Measurements from ENCODE around the gene PARN.

PARN gene

DNA sequence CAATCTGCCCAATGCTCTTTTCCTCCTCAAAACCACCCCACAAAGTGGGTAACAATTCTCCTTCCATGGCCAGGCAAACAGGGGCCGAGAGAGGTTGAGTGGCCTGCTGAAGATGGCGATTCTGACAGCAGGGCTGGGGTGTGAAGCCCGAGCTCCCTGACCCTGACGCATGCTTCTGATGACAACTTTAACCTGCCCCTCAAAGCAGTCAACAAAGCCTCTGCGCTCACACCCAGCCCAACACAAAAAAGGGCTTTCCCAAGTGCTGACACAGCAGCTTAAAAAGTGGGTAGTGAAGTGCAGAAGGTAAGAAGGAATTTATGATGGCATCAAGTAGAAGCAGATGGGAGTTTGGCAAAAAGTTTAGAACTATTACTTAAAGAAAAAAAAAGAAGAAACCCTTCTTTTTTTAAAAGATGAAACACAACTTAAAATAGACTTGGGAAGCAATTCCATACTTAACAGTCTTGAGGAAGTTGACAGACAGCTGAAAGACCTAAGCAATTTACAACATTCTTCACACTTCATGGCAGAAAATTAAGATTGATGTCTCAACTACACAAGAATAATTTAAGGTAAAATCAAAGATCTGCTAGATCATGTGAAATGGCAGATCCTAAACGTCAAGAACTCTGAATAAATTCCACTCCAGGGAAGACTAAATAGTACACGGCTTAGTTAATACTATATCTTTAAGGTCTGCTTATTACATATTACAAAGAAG, 133.9 kb downstream of the PARN start:
- no peak for DNase-seq

DNA sequence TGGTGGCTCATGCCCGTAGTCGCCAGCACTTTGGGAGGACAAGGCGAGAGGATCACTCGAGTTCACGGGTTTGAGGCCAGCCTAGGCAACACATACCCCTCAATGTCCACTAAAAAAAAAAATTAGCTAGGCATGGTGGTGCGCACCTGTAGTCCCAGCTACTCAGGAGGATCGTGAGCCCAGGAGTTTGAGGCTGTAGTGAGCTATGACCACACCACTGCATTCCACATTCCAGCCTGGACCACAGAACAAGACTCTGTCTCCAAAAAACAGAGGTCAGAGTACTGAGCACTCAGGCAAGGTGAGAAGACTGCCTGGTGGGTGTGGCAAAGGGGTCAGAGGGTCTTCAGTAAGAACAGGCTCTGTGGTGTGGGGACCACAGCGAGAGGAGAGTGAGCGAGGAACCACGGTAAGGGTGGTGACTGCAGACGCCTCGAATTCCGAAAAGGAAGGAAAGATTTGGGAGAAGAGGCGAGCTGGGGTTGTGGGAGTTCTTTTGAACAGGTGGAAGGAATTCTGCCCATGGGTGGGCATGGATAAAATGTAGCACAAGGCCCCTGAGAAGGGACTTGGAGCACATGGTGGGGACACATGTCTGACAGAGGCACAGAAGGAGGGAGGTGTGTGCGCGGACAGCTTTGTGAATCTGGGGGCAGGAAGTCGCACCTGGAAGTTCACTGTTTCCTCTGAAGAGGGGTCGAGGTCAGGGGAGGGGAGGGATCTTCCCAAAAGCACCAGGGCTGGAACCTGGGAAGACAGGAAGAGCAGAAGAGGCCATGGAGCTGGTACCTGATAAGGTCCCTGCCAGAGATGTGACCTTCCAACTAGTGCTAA, 134.6 kb downstream of the PARN start:
- no peak for DNase-seq

DNA sequence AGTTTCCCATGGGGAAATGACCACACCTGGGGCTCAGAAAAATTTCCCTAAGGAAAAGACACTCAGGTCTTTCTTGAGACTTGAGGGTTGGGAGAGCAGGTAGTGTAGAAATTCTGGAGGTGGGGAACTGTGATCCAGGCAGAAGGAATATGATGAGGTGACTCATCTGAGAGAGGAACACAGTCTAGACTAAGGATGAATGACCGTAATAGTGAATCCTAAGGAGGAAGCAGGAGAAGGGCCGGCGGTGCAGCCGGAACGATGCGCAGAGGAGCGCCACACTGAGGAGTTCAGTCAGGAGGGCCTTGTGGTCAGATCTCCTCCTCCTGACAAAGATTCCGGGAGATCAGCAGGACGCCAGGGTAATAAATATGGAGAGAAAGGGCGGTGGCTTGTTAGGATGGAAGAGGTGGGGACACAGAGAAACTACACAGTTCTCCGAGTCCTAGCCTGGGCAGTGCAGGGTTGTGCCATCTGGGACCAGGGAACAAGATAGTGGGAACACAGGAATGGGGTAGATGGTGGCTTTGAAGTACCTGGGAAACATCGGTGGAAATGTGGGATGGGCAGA, 135.6 kb downstream of the PARN start:
- DNase-seq = no peak

DNA sequence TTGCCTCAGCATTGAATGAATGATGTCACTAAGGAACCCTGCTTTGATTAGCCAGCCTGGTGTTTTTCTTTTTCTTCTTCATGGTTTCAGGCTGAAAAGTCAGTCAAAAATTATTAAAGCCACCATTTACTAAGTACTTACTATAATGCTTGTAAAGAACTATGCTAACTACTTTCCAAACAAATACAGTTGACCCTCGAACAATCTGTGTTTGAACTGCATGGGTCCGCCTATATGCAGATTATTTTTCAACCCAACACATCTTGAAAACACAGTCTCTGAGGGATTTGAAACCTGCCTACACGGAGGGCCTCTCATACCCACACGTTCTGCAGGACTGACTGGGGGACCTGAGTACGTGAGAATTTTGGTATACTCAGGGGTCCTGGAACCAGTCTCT, 136.3 kb downstream of the PARN start:
- no peak for DNase-seq

DNA sequence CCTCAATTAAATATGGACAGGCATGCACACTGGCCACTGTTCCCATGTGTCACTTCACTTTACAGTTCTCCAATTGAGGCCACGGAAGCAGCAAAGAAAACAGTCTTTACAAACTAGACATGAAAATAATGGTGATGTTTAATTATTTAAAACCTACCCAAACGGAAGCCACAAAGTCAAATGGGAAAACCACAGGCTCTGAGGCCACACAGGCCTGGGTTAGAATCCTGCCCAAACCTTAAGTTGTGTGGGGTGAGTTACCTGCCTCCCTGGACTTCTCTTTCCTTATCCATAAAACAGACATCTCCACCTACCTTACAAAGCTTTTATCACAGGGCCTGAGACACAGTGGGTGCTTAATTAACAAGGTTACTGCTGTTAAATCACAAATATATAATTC, 137.4 kb downstream of the PARN start:
- no peak for DNase-seq

DNA sequence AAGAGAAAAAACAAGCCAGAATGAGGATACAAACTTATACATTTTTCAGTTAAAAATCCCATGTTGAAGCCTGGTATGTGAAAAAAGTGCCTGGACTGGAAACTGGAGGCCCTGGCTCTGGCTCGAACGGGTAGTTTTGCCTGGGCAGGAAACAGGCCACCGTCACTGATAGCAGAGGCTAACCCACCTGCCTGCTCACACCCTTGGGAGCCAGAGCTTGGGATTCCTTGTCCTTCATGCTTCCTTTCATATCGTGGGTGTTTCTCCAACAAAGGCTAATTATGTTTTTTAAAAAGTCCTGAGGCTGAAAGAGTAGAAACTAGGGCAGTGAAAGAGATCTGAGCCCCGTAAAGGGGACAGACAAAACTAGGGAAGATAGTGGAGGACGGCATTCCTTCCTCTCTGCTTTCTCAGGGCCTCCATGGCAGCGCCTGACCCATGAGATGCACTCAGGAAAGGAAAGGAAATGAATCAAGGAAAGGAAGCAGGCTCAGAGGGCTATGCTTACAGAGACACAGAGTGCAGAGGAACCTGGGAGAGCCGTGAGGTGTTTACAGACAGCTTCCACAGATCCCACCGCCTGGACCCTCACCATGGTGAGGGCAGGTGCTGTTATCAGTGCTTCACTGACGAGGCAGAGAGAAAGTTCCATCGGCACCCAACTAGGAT, 138.1 kb downstream of the PARN start:
- no peak for DNase-seq

DNA sequence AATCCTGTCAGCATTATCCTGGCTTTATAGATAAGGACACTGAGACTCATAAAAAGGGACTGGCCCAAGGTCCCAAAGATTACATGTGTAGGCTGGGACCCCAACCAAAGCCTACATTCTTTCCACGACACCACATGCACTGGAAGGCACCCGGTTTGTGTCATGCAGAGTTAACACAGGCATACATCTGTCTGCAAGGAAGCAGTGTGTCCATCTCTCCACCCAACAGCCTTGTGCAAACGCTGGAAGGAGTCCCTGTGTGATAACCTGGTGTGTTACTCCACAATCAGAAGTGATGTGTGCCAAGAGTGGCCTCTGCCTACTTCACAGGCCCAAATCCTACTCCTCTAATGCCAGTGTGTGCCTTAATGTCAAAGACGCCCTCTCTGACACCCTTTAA, 139.8 kb downstream of the PARN start:
- no peak for DNase-seq

DNA sequence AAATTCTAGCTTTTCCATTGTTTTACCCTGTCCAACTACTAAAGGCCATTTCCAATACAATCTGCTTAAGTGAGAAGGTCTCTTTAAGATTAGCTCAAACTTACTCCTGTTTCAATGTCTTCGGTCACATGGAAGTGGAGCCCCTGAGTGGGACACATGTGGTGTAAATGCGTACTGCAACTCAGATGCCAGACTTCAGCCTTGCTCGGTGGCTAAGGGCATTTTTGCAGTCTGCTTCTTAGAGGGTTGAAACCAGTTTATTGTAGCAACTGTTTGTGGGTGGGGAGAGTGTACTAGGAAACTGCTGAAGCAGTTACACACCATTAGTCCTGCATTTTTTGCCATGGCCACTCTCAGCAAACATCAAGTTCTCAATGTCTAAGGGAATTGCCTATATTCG, 140.6 kb downstream of the PARN start:
- DNase-seq = no peak

DNA sequence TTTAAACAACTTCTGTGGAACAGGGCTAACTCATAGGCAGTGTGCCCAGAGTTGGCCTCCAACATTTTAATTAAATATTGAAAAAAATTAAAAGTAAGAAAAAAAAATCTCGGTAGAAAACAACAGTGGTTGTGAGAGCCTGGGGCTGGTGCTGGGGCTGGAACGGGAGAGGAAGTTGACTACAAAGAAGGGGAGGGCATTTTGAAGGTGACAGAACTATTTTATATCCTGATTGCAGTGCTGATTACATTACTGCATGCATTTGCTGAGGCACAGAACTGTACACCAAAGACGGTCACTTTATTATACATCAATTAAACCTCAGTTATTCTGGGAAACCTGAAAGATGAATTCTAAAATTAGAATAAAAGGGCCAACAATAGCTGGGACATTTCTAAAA, 142.5 kb downstream of the PARN start:
- DNase-seq = no peak

DNA sequence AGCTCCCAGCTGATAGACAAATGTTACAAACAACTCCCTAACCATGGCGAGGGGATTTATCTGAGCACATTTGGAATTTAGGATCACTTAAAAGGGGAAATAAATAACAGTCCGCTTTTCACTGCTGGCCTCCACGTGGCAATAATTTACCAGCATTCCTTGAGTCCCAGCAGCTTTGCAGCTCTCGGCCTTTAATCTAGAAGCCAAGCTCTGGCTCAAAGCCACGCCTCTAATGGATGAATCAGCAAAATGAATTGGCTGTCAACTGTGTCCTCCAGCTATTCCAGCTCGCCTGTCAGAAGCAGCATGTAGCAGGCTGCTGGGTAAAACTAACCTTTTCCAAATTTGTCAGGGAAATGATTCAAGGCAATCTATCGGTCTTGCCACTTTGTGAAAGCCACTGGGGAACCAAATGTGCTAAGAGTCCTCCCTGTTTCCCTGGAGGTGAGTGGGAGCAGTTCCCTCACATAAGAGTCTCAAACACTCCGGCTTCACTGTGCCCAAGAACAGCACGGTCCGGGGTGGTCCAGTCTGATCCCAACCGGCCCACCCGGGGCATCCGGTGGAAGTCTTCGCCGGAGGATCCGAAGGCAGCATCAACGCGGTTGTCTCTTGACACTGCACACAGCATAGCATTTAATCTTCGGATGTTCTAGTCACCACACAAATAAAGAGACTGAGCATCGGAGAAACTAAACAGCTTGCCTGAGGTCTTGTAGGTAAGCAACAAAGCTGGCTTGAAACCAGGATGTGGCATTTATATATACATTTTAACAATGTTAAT, 143.3 kb downstream of the PARN start:
- DNase-seq = peak; percentile 71 to 82

DNA sequence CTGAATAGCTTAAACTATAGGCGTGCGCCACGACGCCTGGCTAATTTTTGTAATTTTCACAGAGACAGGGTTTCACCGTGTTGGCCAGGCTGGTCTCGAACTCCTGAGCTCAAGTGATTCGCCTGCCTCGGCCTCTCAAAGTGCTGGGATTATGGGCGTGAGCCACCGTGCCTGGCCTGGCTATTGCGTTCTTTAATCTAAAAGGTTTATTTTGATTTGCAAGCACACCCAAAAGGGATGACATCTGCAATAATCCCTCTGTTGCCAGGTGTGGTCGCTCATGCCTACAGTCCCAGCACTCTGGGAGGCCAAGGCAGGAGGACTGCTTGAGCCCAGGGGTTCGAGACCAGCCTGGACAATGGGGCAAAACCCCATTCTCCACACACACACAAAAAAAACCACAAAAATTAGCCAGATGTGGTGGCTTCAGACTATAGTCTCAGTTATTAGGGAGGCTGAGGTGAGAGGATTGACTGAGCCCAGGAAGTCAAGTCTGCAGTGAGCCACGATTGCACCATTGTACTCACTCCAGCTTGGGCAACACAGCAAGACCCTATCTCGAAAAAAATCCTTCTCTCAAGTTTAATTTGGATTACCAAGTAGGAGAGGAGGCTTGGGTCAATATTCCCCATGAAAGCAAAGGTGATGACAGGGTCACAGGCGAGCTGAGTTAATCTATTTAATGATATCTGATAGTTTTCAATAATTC, 144.1 kb downstream of the PARN start:
- no peak for DNase-seq

DNA sequence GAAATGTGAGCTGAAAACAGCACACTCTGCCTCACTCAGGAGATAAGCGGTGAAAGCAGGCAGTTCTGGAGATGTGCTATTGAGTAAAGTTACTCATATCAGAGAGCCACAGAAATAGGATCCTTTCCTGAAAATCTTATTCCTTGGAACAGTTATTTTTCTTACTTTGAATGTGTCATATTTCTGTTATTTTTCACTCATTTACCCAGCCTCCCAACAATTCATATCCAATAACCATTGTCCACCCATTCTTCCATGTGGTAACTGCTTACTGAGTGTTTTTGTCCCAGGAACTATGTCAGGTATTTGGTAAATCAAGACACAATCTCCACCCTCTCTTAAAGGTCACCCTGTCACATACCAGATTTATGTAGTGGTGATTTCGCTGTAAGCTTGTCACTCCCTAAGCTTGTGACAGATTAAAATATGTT, 144.9 kb downstream of the PARN start:
- no peak for DNase-seq

DNA sequence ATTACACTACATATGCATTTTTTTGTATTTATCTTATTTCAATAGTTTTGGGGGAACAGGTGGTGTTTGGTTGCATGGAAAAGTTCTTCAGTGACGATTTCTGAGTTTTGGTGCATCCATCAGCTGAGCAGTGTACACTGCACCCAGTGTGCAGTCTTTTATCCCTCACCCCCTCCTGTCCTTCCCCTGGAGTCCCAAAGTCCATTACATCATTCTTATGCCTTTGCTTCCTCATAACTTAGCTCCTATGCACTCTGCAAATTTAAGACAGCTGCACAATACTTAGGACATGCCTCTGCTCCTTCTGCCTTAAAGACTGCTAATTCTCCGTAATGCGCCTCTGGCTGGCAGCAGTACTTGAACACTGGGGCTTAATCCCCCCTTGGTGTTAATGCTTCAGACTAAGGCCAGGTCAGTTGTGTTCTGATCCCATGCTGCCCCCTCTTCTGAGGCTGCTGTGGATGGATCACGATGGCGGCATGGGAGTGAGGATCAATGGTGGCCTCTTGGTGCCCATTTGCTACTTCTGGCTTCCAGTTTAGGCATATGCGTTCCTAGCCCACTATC, 146.2 kb downstream of the PARN start:
- no peak for DNase-seq

DNA sequence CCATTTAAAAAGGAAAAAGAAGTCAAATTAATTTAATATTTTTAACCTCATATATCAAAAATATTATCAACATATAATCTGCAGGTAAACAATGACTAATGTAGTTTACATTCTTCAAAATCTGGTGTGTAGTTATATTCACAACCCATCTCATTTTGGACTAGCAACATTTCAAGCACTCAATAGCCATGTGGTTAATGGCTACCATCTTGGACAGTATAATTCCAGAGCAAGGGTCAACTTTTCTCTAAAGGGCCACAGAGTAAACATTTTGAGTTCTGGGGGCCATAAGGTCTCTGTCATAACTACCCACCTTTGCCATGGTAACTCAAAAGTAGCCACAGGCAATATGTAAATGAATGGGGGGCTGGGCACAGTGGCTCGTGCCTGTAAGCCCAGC, 153.9 kb downstream of the PARN start:
- DNase-seq = no peak

DNA sequence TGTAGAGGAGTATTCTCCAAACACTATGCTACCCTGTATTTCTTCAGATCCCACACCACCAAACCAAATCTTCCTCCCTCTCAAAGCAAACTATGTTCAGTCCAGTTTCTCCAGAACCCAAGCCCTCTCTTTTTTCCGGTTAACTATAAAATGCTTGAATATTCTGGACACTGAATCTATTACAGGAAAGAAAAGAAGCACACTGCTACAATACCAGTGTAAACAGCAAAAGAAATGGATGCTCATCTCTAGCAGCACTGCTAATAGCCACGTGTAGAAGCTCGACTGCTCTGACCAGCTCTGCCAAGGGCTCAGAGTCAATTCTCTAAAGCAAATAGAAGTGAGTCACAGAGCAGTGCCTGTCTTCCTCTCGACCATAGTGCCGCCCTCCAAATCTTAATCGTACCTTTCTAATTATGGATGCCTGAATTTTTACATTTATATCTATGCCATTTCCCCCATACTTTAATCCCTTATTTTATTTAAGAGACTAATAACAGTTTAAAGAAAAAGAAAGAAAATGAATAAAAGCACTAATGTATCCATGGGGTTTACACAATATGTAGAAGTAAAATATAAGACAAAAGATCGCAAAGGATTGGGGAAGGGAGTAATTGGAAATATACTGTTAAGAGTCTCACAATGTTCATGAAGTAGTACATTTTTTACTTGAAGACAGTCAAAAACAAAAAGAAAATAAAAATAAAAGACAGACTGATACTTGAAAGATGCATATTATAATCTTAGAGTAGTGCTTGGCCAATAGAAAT, 154.5 kb downstream of the PARN start:
- DNase-seq = peak; percentile 67 to 79

DNA sequence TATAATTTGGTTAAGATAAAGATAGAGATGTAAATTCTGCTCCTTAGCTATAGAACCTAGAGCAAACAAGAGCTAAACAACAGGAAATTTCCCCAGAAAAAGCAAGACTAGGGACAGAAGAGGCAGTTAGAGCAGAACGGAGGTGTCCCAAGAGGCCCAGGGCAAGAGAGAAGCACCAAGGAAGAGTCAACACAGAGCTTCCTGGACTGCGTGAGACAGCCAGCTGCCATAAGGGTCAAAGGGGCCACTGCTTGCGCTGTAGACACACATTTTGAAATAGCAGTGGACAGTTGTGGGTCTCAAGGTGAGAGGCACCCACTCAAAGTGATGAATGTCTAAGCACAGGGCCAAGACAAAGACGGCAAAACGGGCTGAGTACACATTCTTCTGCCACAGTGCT, 156.6 kb downstream of the PARN start:
- DNase-seq = peak; percentile 24 to 25

DNA sequence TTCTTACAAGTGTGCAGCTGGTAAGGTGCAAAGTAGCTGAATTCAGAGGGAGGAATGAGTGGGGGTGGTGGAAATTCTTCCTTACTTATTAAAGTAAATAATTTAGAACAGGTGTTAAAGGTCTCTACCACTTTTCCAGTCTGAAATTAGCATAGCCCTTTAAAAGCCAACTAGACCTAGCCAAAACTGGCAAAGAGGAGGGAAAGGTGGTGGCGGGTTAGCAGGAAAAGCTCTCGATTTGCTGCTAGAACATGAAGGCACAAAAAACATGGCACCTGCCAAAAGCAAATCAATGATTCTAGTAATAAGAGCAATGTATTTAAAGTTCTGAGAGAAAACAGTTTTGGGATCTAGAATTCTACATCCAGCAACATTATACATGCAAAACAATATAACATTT, 157.7 kb downstream of the PARN start:
- no peak for DNase-seq

DNA sequence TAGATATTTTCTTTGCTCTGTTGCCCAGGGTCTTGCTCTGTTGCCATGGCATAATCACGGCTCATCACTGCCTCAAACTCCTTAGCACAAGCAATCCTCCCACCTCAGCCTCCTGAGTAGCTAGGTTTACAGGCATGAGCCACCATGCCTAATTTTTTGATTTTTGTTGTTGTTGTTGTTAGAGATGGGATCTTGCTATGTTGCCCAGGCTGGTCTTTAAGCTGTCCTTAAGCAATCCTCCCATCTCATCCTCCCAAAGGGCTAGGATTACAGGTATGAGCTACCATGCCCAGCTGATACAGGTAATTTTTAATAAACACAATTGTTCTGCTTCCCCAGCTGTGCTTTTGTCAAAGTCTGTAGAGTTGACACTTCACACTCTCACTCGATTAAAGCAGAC, 159.3 kb downstream of the PARN start:
- no peak for DNase-seq

DNA sequence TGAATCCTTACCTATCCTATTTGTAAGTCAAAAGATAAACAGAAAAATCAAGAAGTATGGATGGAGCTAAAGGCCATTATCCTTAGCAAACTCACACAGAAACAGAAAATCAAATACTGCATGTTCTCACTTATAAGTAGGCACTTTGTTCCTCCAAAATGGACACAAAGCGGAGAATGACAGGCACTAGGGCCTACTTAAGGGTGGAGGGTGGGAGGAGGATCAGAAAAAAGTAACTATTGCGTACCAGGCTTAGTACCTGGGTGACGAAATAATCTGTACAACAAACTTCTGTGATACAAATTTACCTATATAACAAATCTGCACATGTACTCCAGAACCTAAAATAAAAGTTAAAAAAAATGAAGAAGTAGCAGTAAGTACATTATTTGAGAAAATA, 164.3 kb downstream of the PARN start:
- DNase-seq = no peak

DNA sequence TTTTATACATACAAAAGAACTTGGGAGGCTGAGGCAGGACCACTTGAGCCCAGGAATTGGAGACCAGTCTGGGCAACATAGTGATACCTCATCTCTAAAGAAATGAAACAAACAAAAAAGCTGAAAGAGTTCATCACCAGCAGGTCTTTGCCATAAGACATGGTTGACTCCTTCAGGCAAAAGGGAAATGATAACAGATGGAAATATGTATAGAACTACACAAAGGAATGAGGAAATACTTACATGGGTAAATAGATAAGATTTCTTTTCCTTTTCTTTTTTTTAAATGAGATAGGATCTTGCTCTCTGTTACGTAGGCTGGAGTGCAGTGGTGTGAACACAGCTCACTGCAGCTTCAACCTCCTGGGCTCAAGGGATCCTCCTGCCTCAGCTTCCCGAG, 165.3 kb downstream of the PARN start:
- DNase-seq = no peak

DNA sequence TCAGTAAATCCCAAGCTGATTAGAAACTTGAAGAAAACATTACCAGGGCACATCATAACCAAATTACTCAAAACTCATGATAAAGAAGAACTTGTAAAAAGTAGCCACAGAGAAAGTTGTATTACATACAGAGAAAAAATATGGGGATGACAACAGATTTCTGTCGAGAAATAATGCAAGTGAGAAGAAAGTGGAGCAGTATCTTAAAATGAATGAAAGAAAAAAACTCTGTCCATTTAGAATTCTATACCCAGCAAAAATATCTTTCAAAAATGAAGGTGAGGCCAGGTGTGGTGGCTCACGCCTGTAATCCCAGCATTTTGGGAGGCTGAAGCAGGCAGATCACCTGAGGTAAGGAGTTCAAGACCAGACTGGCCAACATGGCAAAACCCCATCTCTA, 165.9 kb downstream of the PARN start:
- no peak for DNase-seq

All from SHP77 (cell line).